Measurements from ENCODE around the gene GPR45.

DNA sequence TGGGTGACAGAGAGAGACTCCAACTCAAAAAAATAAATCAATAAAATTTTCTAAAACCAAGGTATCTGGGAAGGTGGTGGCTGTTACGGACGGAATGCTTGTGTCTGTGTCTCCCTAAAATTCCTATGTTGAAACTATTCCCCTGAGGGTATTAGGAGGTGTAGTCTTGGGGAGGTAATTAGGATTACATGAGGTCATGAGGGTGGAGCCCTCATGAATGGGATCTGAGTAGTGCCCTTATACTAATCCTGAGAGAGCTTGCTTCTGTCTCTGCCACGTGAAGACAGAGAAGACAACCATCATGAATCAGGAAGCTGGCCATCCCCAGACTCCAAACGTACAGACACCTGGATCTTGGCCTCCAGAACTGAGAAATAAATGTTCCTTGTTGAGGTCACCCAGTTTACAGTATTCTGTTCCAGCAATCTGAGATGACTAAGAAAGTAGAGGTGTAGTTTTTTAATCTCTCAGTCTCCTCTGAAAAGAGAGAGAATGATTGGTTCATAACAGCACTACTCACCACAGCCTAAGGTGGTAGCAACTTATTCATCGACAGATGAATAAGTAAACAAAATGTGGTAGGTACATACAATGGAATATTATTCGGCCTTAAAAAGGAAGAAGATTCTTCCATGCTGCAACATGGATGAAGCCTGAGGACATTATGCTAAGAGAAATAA lies 49.6 kb downstream of the GPR45 start:
- TF ChIP-seq, protein P1, sequence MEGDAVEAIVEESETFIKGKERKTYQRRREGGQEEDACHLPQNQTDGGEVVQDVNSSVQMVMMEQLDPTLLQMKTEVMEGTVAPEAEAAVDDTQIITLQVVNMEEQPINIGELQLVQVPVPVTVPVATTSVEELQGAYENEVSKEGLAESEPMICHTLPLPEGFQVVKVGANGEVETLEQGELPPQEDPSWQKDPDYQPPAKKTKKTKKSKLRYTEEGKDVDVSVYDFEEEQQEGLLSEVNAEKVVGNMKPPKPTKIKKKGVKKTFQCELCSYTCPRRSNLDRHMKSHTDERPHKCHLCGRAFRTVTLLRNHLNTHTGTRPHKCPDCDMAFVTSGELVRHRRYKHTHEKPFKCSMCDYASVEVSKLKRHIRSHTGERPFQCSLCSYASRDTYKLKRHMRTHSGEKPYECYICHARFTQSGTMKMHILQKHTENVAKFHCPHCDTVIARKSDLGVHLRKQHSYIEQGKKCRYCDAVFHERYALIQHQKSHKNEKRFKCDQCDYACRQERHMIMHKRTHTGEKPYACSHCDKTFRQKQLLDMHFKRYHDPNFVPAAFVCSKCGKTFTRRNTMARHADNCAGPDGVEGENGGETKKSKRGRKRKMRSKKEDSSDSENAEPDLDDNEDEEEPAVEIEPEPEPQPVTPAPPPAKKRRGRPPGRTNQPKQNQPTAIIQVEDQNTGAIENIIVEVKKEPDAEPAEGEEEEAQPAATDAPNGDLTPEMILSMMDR (IDR thresholded peaks at IDR 0.05), result no peak
- TF ChIP-seq POLR2A (IDR thresholded peaks at IDR 0.05), result no peak

Measured in body of pancreas (tissue), 4 donors.